SJSA1 (cell line): Measurements from ENCODE around the gene LRMDA. TPM values are rescaled to one million over a fixed set of nuclear protein-coding genes. Genes with fewer than 3 reads are reported as not detected.

Experiments used
- DNase-seq, 2 experiments: peaks; one replicate each; pipeline ENCODE4 v3.0.0-alpha.2; 2015 to 2020; ENCODE audit warnings: low spot score in 2 of 2, low read depth in 1 of 2
- H3K27ac ChIP-seq: fragments of 250-450 bp; sonication (Bioruptor Pico); 2 replicates; pipeline ENCODE4 v1.5.1; 2020; ENCODE audit warnings: mild to moderate bottlenecking, moderate library complexity
- H3K27me3 ChIP-seq: fragments of 250-450 bp; sonication (Bioruptor Pico); replicated peaks from 2 replicates; pipeline ENCODE4 v1.5.1; 2020; ENCODE audit warnings: mild to moderate bottlenecking, moderate library complexity
- H3K36me3 ChIP-seq: fragments of 250-450 bp; sonication (Bioruptor Pico); 2 replicates; pipeline ENCODE4 v1.5.1; 2020; ENCODE audit warnings: mild to moderate bottlenecking
- H3K4me1 ChIP-seq: fragments of 250-450 bp; sonication (Bioruptor Pico); replicated peaks from 2 replicates; pipeline ENCODE4 v1.6.1; 2021; ENCODE audit warnings: mild to moderate bottlenecking
- H3K4me3 ChIP-seq: fragments of 250-450 bp; sonication (Bioruptor Pico); 2 replicates; pipeline ENCODE4 v1.5.1; 2020; ENCODE audit warnings: mild to moderate bottlenecking
- H3K9me3 ChIP-seq: fragments of 250-450 bp; sonication (Bioruptor Pico); replicated peaks from 2 replicates; pipeline ENCODE4 v1.5.1; 2020; ENCODE audit warnings: mild to moderate bottlenecking
- total RNA-seq: library from RNA; depleted of rRNA; stranded (reverse); fragments of >200 nt; shearing (Covaris generic); gene quantifications from 2 replicates; pipeline ENCODE4 v1.2.3, GENCODE V29; 2014

Gene LRMDA
- total RNA-seq, 1 experiment from 2014 or later = not detected

GRCh38 chr10:75437693-75438092, 6.3 kb downstream of the LRMDA start:
- H3K9me3 ChIP-seq = no peaks in the 10 kb centered on the region
- H3K36me3 ChIP-seq = no peaks in the 10 kb centered on the region
- no peak for DNase-seq
- no peak overlapping the region for H3K27ac ChIP-seq
- H3K4me3 ChIP-seq = no peak overlapping the region
- no peaks in the 10 kb centered on the region for H3K4me1 ChIP-seq
- peaks cover 11% of the 10 kb centered on the region; the same call in 1 of the 2 replicates for H3K27me3 ChIP-seq

GRCh38 chr10:75438275-75438674, 6.9 kb downstream of the LRMDA start:
- H3K36me3 ChIP-seq = no peaks in the 10 kb centered on the region
- H3K4me1 ChIP-seq = no peaks in the 10 kb centered on the region
- no peak for DNase-seq
- H3K27me3 ChIP-seq = 0 out of 2 replicates have a peak, but pooled peaks cover 9% of the 10 kb centered on the region
- H3K27ac ChIP-seq = no peak overlapping the region
- H3K9me3 ChIP-seq = no peaks in the 10 kb centered on the region
- H3K4me3 ChIP-seq = no peak overlapping the region

GRCh38 chr10:75439811-75440210, 8.4 kb downstream of the LRMDA start:
- no peak for DNase-seq
- H3K4me1 ChIP-seq = no peaks in the 10 kb centered on the region

GRCh38 chr10:75440271-75440793, 8.9 kb downstream of the LRMDA start:
- DNase-seq = no peak
- Histone ChIP-seq H3K27me3 (no peaks in the 10 kb centered on the region), H3K36me3 (no peaks in the 10 kb centered on the region), H3K4me1 (no peaks in the 10 kb centered on the region), H3K4me3 (no peak overlapping the region), H3K9me3 (peaks cover 10% of the 10 kb centered on the region), H3K27ac (no peak overlapping the region)

More at GRCh38 chr10:75439811-75440210, 8.4 kb downstream of the LRMDA start:
- no peak overlapping the region for H3K27ac ChIP-seq
- peaks cover 10% of the 10 kb centered on the region for H3K9me3 ChIP-seq
- no peaks in the 10 kb centered on the region for H3K36me3 ChIP-seq
- no peak overlapping the region for H3K4me3 ChIP-seq
- H3K27me3 ChIP-seq = 0 out of 2 replicates have a peak, but pooled peaks cover 4% of the 10 kb centered on the region

GRCh38 chr10:75441196-75441595, 9.8 kb downstream of the LRMDA start:
- Histone ChIP-seq H3K4me3 (no peak overlapping the region), H3K4me1 (no peaks in the 10 kb centered on the region), H3K9me3 (peaks cover 10% of the 10 kb centered on the region), H3K36me3 (no peaks in the 10 kb centered on the region), H3K27ac (no peak overlapping the region), H3K27me3 (no peaks in the 10 kb centered on the region)
- no peak for DNase-seq

- Histone ChIP-seq H3K36me3 (no peaks in the 10 kb centered on the region), H3K4me1 (no peaks in the 10 kb centered on the region), H3K27me3 (no peaks in the 10 kb centered on the region), H3K4me3 (no peak overlapping the region), H3K27ac (no peak overlapping the region), H3K9me3 (peaks cover 10% of the 10 kb centered on the region)
- no peak for DNase-seq
Measured at GRCh38 chr10:75441682-75442081, 10.3 kb downstream of the LRMDA start.

GRCh38 chr10:75443362-75443761, 11.9 kb downstream of the LRMDA start:
- no peaks in the 10 kb centered on the region for H3K36me3 ChIP-seq
- no peaks in the 10 kb centered on the region for H3K4me1 ChIP-seq
- no peak overlapping the region for H3K27ac ChIP-seq
- H3K27me3 ChIP-seq = no peaks in the 10 kb centered on the region
- H3K9me3 ChIP-seq = peaks cover 10% of the 10 kb centered on the region
- no peak overlapping the region for H3K4me3 ChIP-seq
- DNase-seq = no peak

GRCh38 chr10:75444781-75445386, 13.5 kb downstream of the LRMDA start:
- no peak overlapping the region for H3K4me3 ChIP-seq
- no peak for DNase-seq
- no peak overlapping the region for H3K27ac ChIP-seq
- peaks cover 10% of the 10 kb centered on the region for H3K9me3 ChIP-seq
- H3K36me3 ChIP-seq = no peaks in the 10 kb centered on the region
- no peaks in the 10 kb centered on the region for H3K27me3 ChIP-seq
- H3K4me1 ChIP-seq = no peaks in the 10 kb centered on the region

GRCh38 chr10:75446508-75446907, 15.1 kb downstream of the LRMDA start:
- no peaks in the 10 kb centered on the region for H3K27me3 ChIP-seq
- H3K27ac ChIP-seq = no peak overlapping the region
- no peaks in the 10 kb centered on the region for H3K4me1 ChIP-seq
- DNase-seq = no peak
- peaks cover 10% of the 10 kb centered on the region for H3K9me3 ChIP-seq
- H3K36me3 ChIP-seq = no peaks in the 10 kb centered on the region
- no peak overlapping the region for H3K4me3 ChIP-seq

- H3K27ac ChIP-seq = no peak overlapping the region
- H3K36me3 ChIP-seq = no peaks in the 10 kb centered on the region
- H3K9me3 ChIP-seq = peaks cover 10% of the 10 kb centered on the region
- no peak overlapping the region for H3K4me3 ChIP-seq
- H3K27me3 ChIP-seq = no peaks in the 10 kb centered on the region
- no peaks in the 10 kb centered on the region for H3K4me1 ChIP-seq
- no peak for DNase-seq
Measured at GRCh38 chr10:75448166-75448565, 16.7 kb downstream of the LRMDA start.

GRCh38 chr10:75449382-75450074, 18.1 kb downstream of the LRMDA start:
- Histone ChIP-seq H3K27ac (no peak overlapping the region), H3K27me3 (no peaks in the 10 kb centered on the region), H3K4me3 (no peak overlapping the region), H3K4me1 (no peaks in the 10 kb centered on the region), H3K9me3 (no peaks in the 10 kb centered on the region; the same call in 1 of the 2 replicates), H3K36me3 (no peaks in the 10 kb centered on the region)
- DNase-seq = no peak

- Histone ChIP-seq H3K9me3 (no peaks in the 10 kb centered on the region; the same call in 1 of the 2 replicates), H3K27ac (no peak overlapping the region), H3K4me3 (no peak overlapping the region), H3K4me1 (no peaks in the 10 kb centered on the region), H3K36me3 (no peaks in the 10 kb centered on the region), H3K27me3 (no peaks in the 10 kb centered on the region)
- DNase-seq = no peak
Measured at GRCh38 chr10:75450075-75450445, 18.6 kb downstream of the LRMDA start.

- no peak overlapping the region for H3K4me3 ChIP-seq
- H3K27me3 ChIP-seq = no peaks in the 10 kb centered on the region
- no peak overlapping the region for H3K27ac ChIP-seq
- no peak for DNase-seq
- no peaks in the 10 kb centered on the region; the same call in 1 of the 2 replicates for H3K9me3 ChIP-seq
- H3K36me3 ChIP-seq = no peaks in the 10 kb centered on the region
- no peaks in the 10 kb centered on the region for H3K4me1 ChIP-seq
Measured at GRCh38 chr10:75450644-75451640, 19.5 kb downstream of the LRMDA start.
